Activated T-cell treated with anti-CD3 and anti-CD28 coated beads, Interleukin-2, amount 50 U/mL, for 72 hours (primary cell): ENCODE results near the gene UBE3B. TPM values are rescaled to one million over a fixed set of nuclear protein-coding genes. Genes with fewer than 3 reads are reported as not detected.

ENCODE experiments used
- ATAC-seq, 2 donors: fragments of 150-1000 bp; cut with Tn5 transposase; replicated peaks in 1 of 2; 2 replicates each; pipeline ENCODE4 v1.10.0; 2021; ENCODE audit warnings: moderate library complexity in 2 of 2, mild to moderate bottlenecking in 1 of 2
- DNase-seq, 2 donors: peaks; one replicate each; pipeline ENCODE4 v3.0.0; 2021 to 2022; ENCODE audit warnings: mixed read lengths in 1 of 2
- H3K27ac Mint-ChIP-seq: one replicate; pipeline ENCODE4 v1.8.0; 2022; ENCODE audit warnings: mild to moderate bottlenecking, moderate library complexity, mixed read lengths
- H3K27me3 Mint-ChIP-seq: one replicate; pipeline ENCODE4 v1.8.0; 2022; ENCODE audit warnings: low read depth, mixed read lengths
- H3K36me3 Mint-ChIP-seq, 2 donors: one replicate each; pipeline ENCODE4 v1.8.0; 2022; ENCODE audit warnings: mixed read lengths in 2 of 2, mild to moderate bottlenecking in 1 of 2; ENCODE audit not compliant: insufficient read depth in 2 of 2
- H3K4me1 Mint-ChIP-seq: one replicate; pipeline ENCODE4 v1.8.0; 2022; ENCODE audit warnings: low read depth, mixed read lengths
- H3K4me3 Mint-ChIP-seq, 2 donors: one replicate each; pipeline ENCODE4 v1.8.0; 2022; ENCODE audit warnings: mild to moderate bottlenecking in 2 of 2, mixed read lengths in 2 of 2, moderate library complexity in 2 of 2
- H3K9me3 Mint-ChIP-seq, 2 donors: one replicate each; pipeline ENCODE4 v1.8.0; 2022; ENCODE audit warnings: mixed read lengths in 2 of 2
- total RNA-seq, 2 donors: library from RNA; stranded (reverse); gene quantifications; one replicate each; pipeline ENCODE4 v1.2.3, GENCODE V29; 2022

UBE3B gene
- total RNA-seq, 2 donors from 2014 or later: 37.4 to 37.6 TPM

GRCh38 chr12:109535231-109535862, 57.9 kb downstream of the UBE3B start:
- Mint-ChIP-seq H3K4me1 (no peaks in the 10 kb centered on the region), H3K4me3 (no peak overlapping the region), H3K36me3 (no peaks in the 10 kb centered on the region), H3K27me3 (no peaks in the 10 kb centered on the region), H3K27ac (no peak overlapping the region), H3K9me3 (no peaks in the 10 kb centered on the region)
- DNase-seq (no peak), ATAC-seq (no peak)

- H3K27me3 Mint-ChIP-seq: no peaks in the 10 kb centered on the region
- ATAC-seq (no peak), DNase-seq (no peak)
- no peaks in the 10 kb centered on the region for H3K36me3 Mint-ChIP-seq
- no peak overlapping the region for H3K4me3 Mint-ChIP-seq
- H3K4me1 Mint-ChIP-seq: no peaks in the 10 kb centered on the region
- H3K27ac Mint-ChIP-seq: no peak overlapping the region
- H3K9me3 Mint-ChIP-seq: no peaks in the 10 kb centered on the region
These were observed 58.4 kb downstream of the UBE3B start for GRCh38 chr12:109535863-109536250.

- no peaks in the 10 kb centered on the region for H3K4me1 Mint-ChIP-seq
- DNase-seq (no peak), ATAC-seq (no peak)
- no peaks in the 10 kb centered on the region for H3K27me3 Mint-ChIP-seq
- no peak overlapping the region for H3K27ac Mint-ChIP-seq
- H3K4me3 Mint-ChIP-seq: no peak overlapping the region
- H3K9me3 Mint-ChIP-seq: no peaks in the 10 kb centered on the region
- H3K36me3 Mint-ChIP-seq: no peaks in the 10 kb centered on the region
These were observed 59.7 kb downstream of the UBE3B start for GRCh38 chr12:109537136-109537535.

- Mint-ChIP-seq H3K9me3 (no peaks in the 10 kb centered on the region), H3K27ac (no peak overlapping the region), H3K4me1 (no peaks in the 10 kb centered on the region), H3K4me3 (no peak overlapping the region), H3K27me3 (no peaks in the 10 kb centered on the region), H3K36me3 (no peaks in the 10 kb centered on the region)
- ATAC-seq: no peak
- no peak for DNase-seq
These were observed 60.9 kb downstream of the UBE3B start for GRCh38 chr12:109538191-109538863.

- ATAC-seq: no peak
- H3K27me3 Mint-ChIP-seq: no peaks in the 10 kb centered on the region
- H3K36me3 Mint-ChIP-seq: no peaks in the 10 kb centered on the region
- no peaks in the 10 kb centered on the region for H3K9me3 Mint-ChIP-seq
- no peak overlapping the region for H3K4me3 Mint-ChIP-seq
- no peaks in the 10 kb centered on the region for H3K4me1 Mint-ChIP-seq
- no peak for DNase-seq
- no peak overlapping the region for H3K27ac Mint-ChIP-seq
These were observed 62.1 kb downstream of the UBE3B start for GRCh38 chr12:109539508-109539907.

GRCh38 chr12:109540526-109541412, 63.3 kb downstream of the UBE3B start:
- H3K4me3 Mint-ChIP-seq: no peak overlapping the region
- no peaks in the 10 kb centered on the region for H3K27me3 Mint-ChIP-seq
- ATAC-seq: no peak
- DNase-seq: no peak
- no peaks in the 10 kb centered on the region for H3K36me3 Mint-ChIP-seq
- peaks cover 5% of the 10 kb centered on the region for H3K4me1 Mint-ChIP-seq
- H3K9me3 Mint-ChIP-seq: no peaks in the 10 kb centered on the region
- no peak overlapping the region for H3K27ac Mint-ChIP-seq

GRCh38 chr12:109541413-109541726, 63.9 kb downstream of the UBE3B start:
- Mint-ChIP-seq H3K27ac (no peak overlapping the region), H3K4me1 (peaks cover 5% of the 10 kb centered on the region), H3K4me3 (no peak overlapping the region), H3K9me3 (no peaks in the 10 kb centered on the region), H3K36me3 (no peaks in the 10 kb centered on the region), H3K27me3 (no peaks in the 10 kb centered on the region)
- DNase-seq (no peak), ATAC-seq (no peak)

- peaks cover 5% of the 10 kb centered on the region for H3K27me3 Mint-ChIP-seq
- no peaks in the 10 kb centered on the region for H3K36me3 Mint-ChIP-seq
- H3K4me1 Mint-ChIP-seq: peaks cover 5% of the 10 kb centered on the region
- no peak overlapping the region for H3K27ac Mint-ChIP-seq
- no peaks in the 10 kb centered on the region for H3K9me3 Mint-ChIP-seq
- no peak for DNase-seq
- no peak for ATAC-seq
- H3K4me3 Mint-ChIP-seq: no peak overlapping the region
These were observed 64.6 kb downstream of the UBE3B start for GRCh38 chr12:109542014-109542413.

GRCh38 chr12:109542876-109543275, 65.4 kb downstream of the UBE3B start:
- H3K27me3 Mint-ChIP-seq: peaks cover 14% of the 10 kb centered on the region
- H3K36me3 Mint-ChIP-seq: no peaks in the 10 kb centered on the region
- H3K9me3 Mint-ChIP-seq: no peaks in the 10 kb centered on the region
- no peak overlapping the region for H3K27ac Mint-ChIP-seq
- H3K4me1 Mint-ChIP-seq: peaks cover 5% of the 10 kb centered on the region
- ATAC-seq (no peak), DNase-seq (no peak)
- no peak overlapping the region for H3K4me3 Mint-ChIP-seq

- H3K4me3 Mint-ChIP-seq: no peak overlapping the region
- H3K4me1 Mint-ChIP-seq: peaks cover 5% of the 10 kb centered on the region
- DNase-seq: no peak
- H3K27me3 Mint-ChIP-seq: peaks cover 22% of the 10 kb centered on the region
- H3K9me3 Mint-ChIP-seq: no peaks in the 10 kb centered on the region
- ATAC-seq: peak in 1 of 2 donors; percentile 50
- no peaks in the 10 kb centered on the region for H3K36me3 Mint-ChIP-seq
- H3K27ac Mint-ChIP-seq: peak overlapping the region; percentile 38
These were observed 67.6 kb downstream of the UBE3B start for GRCh38 chr12:109544955-109545531.

- peaks cover 22% of the 10 kb centered on the region for H3K27me3 Mint-ChIP-seq
- H3K4me3 Mint-ChIP-seq: no peak overlapping the region
- DNase-seq: no peak
- no peak for ATAC-seq
- no peak overlapping the region for H3K27ac Mint-ChIP-seq
- no peaks in the 10 kb centered on the region for H3K9me3 Mint-ChIP-seq
- H3K36me3 Mint-ChIP-seq: no peaks in the 10 kb centered on the region
- H3K4me1 Mint-ChIP-seq: peaks cover 5% of the 10 kb centered on the region
These were observed 68.4 kb downstream of the UBE3B start for GRCh38 chr12:109545826-109546225.

GRCh38 chr12:109547286-109547685, 69.9 kb downstream of the UBE3B start:
- H3K4me3 Mint-ChIP-seq: no peak overlapping the region

GRCh38 chr12:109548258-109548657, 70.8 kb downstream of the UBE3B start:
- no peak for ATAC-seq
- peaks cover 5% of the 10 kb centered on the region for H3K4me1 Mint-ChIP-seq

More at GRCh38 chr12:109547286-109547685, 69.9 kb downstream of the UBE3B start:
- H3K9me3 Mint-ChIP-seq: no peaks in the 10 kb centered on the region
- no peak for ATAC-seq
- no peak overlapping the region for H3K27ac Mint-ChIP-seq
- DNase-seq: no peak
- peaks cover 5% of the 10 kb centered on the region for H3K4me1 Mint-ChIP-seq
- peaks cover 22% of the 10 kb centered on the region for H3K27me3 Mint-ChIP-seq
- H3K36me3 Mint-ChIP-seq: no peaks in the 10 kb centered on the region

More at GRCh38 chr12:109548258-109548657, 70.8 kb downstream of the UBE3B start:
- Mint-ChIP-seq H3K27ac (no peak overlapping the region), H3K36me3 (no peaks in the 10 kb centered on the region), H3K27me3 (peaks cover 22% of the 10 kb centered on the region), H3K9me3 (no peaks in the 10 kb centered on the region), H3K4me3 (no peak overlapping the region)
- no peak for DNase-seq
